AG04449 (cell line): ENCODE data around the gene ZNF3.

ENCODE experiments used
- CTCF ChIA-PET: fragments of 350-600 bp; formaldehyde crosslinking; extraction: SDS; loops from one replicate; lab custom pipeline; 2021; ENCODE audit warnings: antibody characterized with exemption; lab: Yijun Ruan, JAX
- POLR2A ChIA-PET: fragments of 400-600, 350-600 bp; formaldehyde crosslinking; extraction: SDS; loops from one replicate; lab custom pipeline; 2020; ENCODE audit warnings: antibody characterized with exemption, inconsistent platforms; lab: Yijun Ruan, JAX
- DNase-seq: peaks from one replicate; pipeline ENCODE4 v3.0.0-alpha.2; 2010; ENCODE audit warnings: low read depth, low spot score
- H3K4me3 ChIP-seq: 2 replicates; pipeline ENCODE4 v1.5.1; 2011; ENCODE audit warnings: low read depth, mild to moderate bottlenecking, control low read depth, low read length
- CTCF ChIP-seq: IDR thresholded peaks from one replicate; pipeline ENCODE4 v1.5.1; 2011; ENCODE audit warnings: mild to moderate bottlenecking, moderate library complexity, low read length, control low read depth, inconsistent platforms; ENCODE audit not compliant: insufficient read depth; ENCODE audit errors: missing control alignments

ZNF3 gene

GRCh38 chr7:100049441-100050291 is 31.9 kb downstream of the ZNF3 start, which contains the start of gene ZSCAN21:
TSS of gene ZSCAN21 (plus strand) at chr7:100049774. CDS start at chr7:100057007, 7,233 bp downstream.
- POLR2A ChIA-PET, result interaction anchor here (0.6 to 1.0 kb wide), 7 partner anchors 9 to 203 kb away, joined by 3 to 4 read pairs (median 3); partner anchors contain the start of gene ZKSCAN1
- DNase-seq, result no peak
- peak; percentile 25 for TF ChIP-seq CTCF
- CTCF ChIA-PET, result interaction anchor here (1.2 to 17.4 kb wide), 7 partner anchors 9 to 134 kb away, joined by 4 to 363 read pairs (median 6); no protein-coding TSS in a partner anchor
- H3K4me3 ChIP-seq, result peak within 1 kb of the TSS; percentile 96

GRCh38 chr7:100048680-100049079 is 32.8 kb downstream of the ZNF3 start:
- DNase-seq, result no peak
- H3K4me3 ChIP-seq, result no peak overlapping the region
- no peak for TF ChIP-seq CTCF
- ChIA-PET POLR2A (no interaction called here), CTCF (interaction anchor here (0.9 to 17.4 kb wide), 4 partner anchors 10 to 56 kb away, joined by 3 to 363 read pairs (median 6); no protein-coding TSS in a partner anchor)

DNA sequence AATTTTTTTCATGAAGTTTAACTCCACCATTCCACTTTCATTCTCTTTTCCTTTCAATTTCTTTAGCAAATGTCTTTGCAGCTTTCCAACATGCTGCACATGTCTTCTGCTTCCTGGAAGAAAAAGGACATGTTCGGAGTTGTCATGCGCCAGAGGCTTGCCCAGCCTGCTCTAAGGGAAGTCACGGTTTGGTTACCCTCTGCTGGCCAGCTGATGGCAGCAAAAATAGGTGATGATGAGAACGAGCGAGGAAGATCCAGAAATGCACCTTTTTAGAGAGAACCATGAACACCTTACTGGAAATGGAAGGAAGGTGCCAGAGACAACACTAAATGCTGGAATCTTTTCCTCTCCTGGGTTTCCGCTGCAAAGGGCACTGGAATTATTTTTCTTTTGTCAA is 36.8 kb downstream of the ZNF3 start:
- ChIA-PET POLR2A (no interaction called here), CTCF (interaction anchor here (1.3 to 1.7 kb wide), 2 partner anchors 9 to 51 kb away, joined by 4 to 5 read pairs; no protein-coding TSS in a partner anchor)
- DNase-seq, result no peak
- H3K4me3 ChIP-seq, result no peak overlapping the region
- TF ChIP-seq CTCF, result no peak

DNA sequence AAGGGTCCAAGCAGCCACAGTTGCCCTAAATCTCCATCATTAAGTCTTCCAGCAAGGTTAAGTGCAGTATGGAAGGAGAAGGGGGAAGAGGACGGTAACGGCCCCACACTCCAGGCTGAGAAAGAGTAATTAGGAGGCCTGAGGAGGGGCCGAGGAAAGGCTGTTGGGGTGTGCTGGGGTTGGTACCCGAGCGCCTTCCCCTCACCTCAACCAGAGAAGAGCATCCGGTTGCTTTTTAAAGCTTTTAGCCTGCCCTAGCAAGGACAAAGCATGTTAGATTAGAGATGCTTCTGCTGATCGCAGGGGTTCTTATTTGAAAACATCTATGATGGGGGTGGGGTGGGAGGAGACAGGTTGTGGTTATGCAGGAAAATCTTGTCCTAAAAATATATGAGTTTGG is 40.9 kb downstream of the ZNF3 start:
- no peak for TF ChIP-seq CTCF

DNA sequence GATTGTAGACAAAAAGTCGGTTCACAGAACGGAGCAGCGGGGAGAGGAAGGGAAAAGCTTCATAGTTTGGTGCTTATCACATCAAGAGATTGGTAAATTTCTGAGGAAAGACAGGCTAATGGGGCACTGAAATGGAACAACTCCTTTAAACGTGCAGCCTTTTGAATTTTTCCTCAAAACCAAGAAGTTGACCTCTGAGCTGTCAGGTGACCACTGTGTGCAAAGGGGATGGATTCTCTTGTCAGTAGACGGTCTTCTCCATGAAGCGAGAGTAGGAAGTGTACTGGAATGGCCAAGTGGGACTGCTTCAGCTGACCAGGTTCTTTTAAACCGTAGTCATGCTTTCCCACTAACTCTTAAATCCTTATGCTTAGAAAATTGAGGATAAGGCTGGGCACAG is 43.2 kb downstream of the ZNF3 start:
- TF ChIP-seq CTCF, result no peak
- no peak overlapping the region for H3K4me3 ChIP-seq
- ChIA-PET CTCF (interaction anchor here (1.0 to 1.8 kb wide), 4 partner anchors 15 to 83 kb away, joined by 3 to 7 read pairs (median 4); no protein-coding TSS in a partner anchor), POLR2A (no interaction called here)
- no peak for DNase-seq

More for the DNA sequence above, 40.9 kb downstream of the ZNF3 start:
- DNase-seq, result no peak
- ChIA-PET CTCF (interaction anchor here (1.0 to 1.3 kb wide), 2 partner anchors 13 to 50 kb away, joined by 3 to 4 read pairs; no protein-coding TSS in a partner anchor), POLR2A (no interaction called here)
- H3K4me3 ChIP-seq, result no peak overlapping the region

DNA sequence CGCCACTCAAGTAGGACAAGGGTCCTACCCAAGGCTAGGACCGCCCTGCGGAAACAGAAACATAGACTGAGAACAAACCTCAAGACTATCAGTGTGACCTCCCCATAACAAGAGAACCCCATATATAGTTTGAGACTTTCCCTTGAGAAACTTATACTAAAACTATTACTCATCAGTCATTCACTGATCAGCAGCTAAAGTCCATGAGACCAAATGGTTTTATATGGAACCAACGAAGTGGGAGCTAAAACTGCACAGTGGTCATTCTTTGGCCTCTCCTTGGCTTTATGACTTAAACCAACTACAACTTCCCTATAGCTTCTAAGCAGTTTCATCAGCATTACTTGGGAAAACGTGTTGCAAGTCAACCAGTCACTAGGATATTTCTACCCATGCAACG is 45.6 kb downstream of the ZNF3 start:
- no peak overlapping the region for H3K4me3 ChIP-seq
- ChIA-PET POLR2A (interaction anchor here (0.6 to 1.6 kb wide), 4 partner anchors 20 to 393 kb away, joined by 3 to 5 read pairs (median 3); partner anchors contain the start of genes AP4M1, MCM7, ZCWPW1 and ZKSCAN1), CTCF (interaction anchor here (0.9 to 1.5 kb wide), 7 partner anchors 11 to 56 kb away, joined by 3 to 7 read pairs (median 4); no protein-coding TSS in a partner anchor)
- no peak for TF ChIP-seq CTCF
- DNase-seq, result no peak
